GM19099 (cell line): ENCODE measurements around the gene CREB3L2.

Experiments used
- POLR2A ChIP-seq: IDR thresholded peaks from 3 replicates; pipeline ENCODE4 v1.6.1; 2011; ENCODE audit warnings: low read depth; ENCODE audit not compliant: insufficient read length; ENCODE audit errors: extremely low read depth

CREB3L2 gene

GRCh38 chr7:137875746-137876145 is 126.1 kb downstream of the CREB3L2 start:
- no peak for TF ChIP-seq POLR2A

GRCh38 chr7:137873979-137874777 is 127.7 kb downstream of the CREB3L2 start:
- TF ChIP-seq POLR2A = no peak

- no peak for TF ChIP-seq POLR2A
Measured at GRCh38 chr7:137873524-137873923, 128.4 kb downstream of the CREB3L2 start.

- TF ChIP-seq POLR2A = no peak
Measured at GRCh38 chr7:137871170-137871915, 130.5 kb downstream of the CREB3L2 start.

GRCh38 chr7:137870684-137871083 is 131.2 kb downstream of the CREB3L2 start:
- TF ChIP-seq POLR2A = no peak

GRCh38 chr7:137870078-137870477 is 131.8 kb downstream of the CREB3L2 start:
- TF ChIP-seq POLR2A = no peak

- no peak for TF ChIP-seq POLR2A
Measured at GRCh38 chr7:137869260-137869659, 132.6 kb downstream of the CREB3L2 start.

- no peak for TF ChIP-seq POLR2A
Measured at GRCh38 chr7:137867289-137867688, 134.6 kb downstream of the CREB3L2 start.

- no peak for TF ChIP-seq POLR2A
Measured at GRCh38 chr7:137865764-137866163, 136.1 kb downstream of the CREB3L2 start.

- TF ChIP-seq POLR2A = no peak
Measured at GRCh38 chr7:137862964-137863363, 138.9 kb downstream of the CREB3L2 start.

GRCh38 chr7:137862358-137862757 is 139.5 kb downstream of the CREB3L2 start:
- no peak for TF ChIP-seq POLR2A

GRCh38 chr7:137860542-137860941 is 141.3 kb downstream of the CREB3L2 start:
- TF ChIP-seq POLR2A = no peak

- TF ChIP-seq POLR2A = no peak
Measured at GRCh38 chr7:137853053-137853452, 148.8 kb downstream of the CREB3L2 start.

GRCh38 chr7:137852108-137852507 is 149.8 kb downstream of the CREB3L2 start:
- no peak for TF ChIP-seq POLR2A

- TF ChIP-seq POLR2A = no peak
Measured at GRCh38 chr7:137850972-137851945, 150.6 kb downstream of the CREB3L2 start.
